Loucy (cell line): ENCODE measurements around the gene HHLA2.

Source experiments
- H2AFZ ChIP-seq: fragments of 200-600 bp; sonication (generic); 2 replicates; pipeline ENCODE4 v1.6.0; 2016; ENCODE audit warnings: antibody characterized with exemption, mild to moderate bottlenecking, low read length, moderate library complexity
- H3F3A ChIP-seq: fragments of 200-600 bp; 2 replicates; pipeline ENCODE4 v1.6.0; 2016; ENCODE audit warnings: antibody characterized with exemption, low read depth, mild to moderate bottlenecking
- H3K27me3 ChIP-seq: fragments of 200-600 bp; sonication (generic); 2 replicates; pipeline ENCODE4 v1.6.1; 2014; ENCODE audit warnings: low read length, mild to moderate bottlenecking; ENCODE audit not compliant: insufficient read depth, poor library complexity, severe bottlenecking
- H3K36me3 ChIP-seq: fragments of 200-600 bp; sonication (generic); 2 replicates; pipeline ENCODE4 v1.6.1; 2016; ENCODE audit warnings: low read length; ENCODE audit not compliant: insufficient read depth
- H3K4me1 ChIP-seq: fragments of 200-600 bp; sonication (generic); 2 replicates; pipeline ENCODE4 v1.5.1; 2014; ENCODE audit warnings: low read length, mild to moderate bottlenecking; ENCODE audit not compliant: insufficient read depth, poor library complexity, severe bottlenecking
- H3K4me2 ChIP-seq: fragments of 200-600 bp; sonication (generic); 2 replicates; pipeline ENCODE4 v1.6.0; 2014; ENCODE audit warnings: antibody characterized with exemption, low read length, low read depth, mild to moderate bottlenecking; ENCODE audit not compliant: poor library complexity, severe bottlenecking
- H3K4me3 ChIP-seq: fragments of 200-600 bp; sonication (generic); 2 replicates; pipeline ENCODE4 v1.5.1; 2014; ENCODE audit warnings: low read length, mild to moderate bottlenecking, mixed read lengths; ENCODE audit not compliant: poor library complexity, severe bottlenecking
- H3K79me2 ChIP-seq: fragments of 200-600 bp; sonication (generic); 2 replicates; pipeline ENCODE4 v1.6.1; 2014; ENCODE audit warnings: low read length; ENCODE audit not compliant: insufficient read depth
- H3K9ac ChIP-seq: fragments of 200-600 bp; sonication (generic); 2 replicates; pipeline ENCODE4 v1.6.0; 2014; ENCODE audit warnings: mild to moderate bottlenecking, low read depth, low read length, moderate library complexity; ENCODE audit not compliant: poor library complexity, severe bottlenecking
- H3K9me2 ChIP-seq: fragments of 200-600 bp; sonication (generic); replicated peaks from 2 replicates; pipeline ENCODE4 v1.6.1; 2016; ENCODE audit warnings: low read depth, low read length, mixed read lengths
- H3K9me3 ChIP-seq: fragments of 200-600 bp; sonication (generic); 2 replicates; pipeline ENCODE4 v1.6.1; 2014; ENCODE audit warnings: mild to moderate bottlenecking, antibody characterized with exemption, low read length, low read depth; ENCODE audit not compliant: insufficient read depth
- H4K20me1 ChIP-seq: fragments of 200-600 bp; sonication (generic); 2 replicates; pipeline ENCODE4 v1.6.0; 2014; ENCODE audit warnings: antibody characterized with exemption, low read length, mild to moderate bottlenecking; ENCODE audit not compliant: insufficient read depth, poor library complexity, severe bottlenecking
- EZH2phosphoT487 ChIP-seq: fragments of 200-600 bp; IDR thresholded peaks from 2 replicates; pipeline ENCODE4 v1.6.1; 2018; ENCODE audit warnings: antibody characterized with exemption, mild to moderate bottlenecking, moderate library complexity, borderline replicate concordance
- TF ChIP-seq, protein P1 (sequence below): fragments of 200-600 bp; sonication (generic); conservative IDR thresholded peaks from 2 replicates; pipeline ENCODE4 v1.5.1; 2014; ENCODE audit warnings: mild to moderate bottlenecking, antibody characterized with exemption, low read length

Gene HHLA2

DNA sequence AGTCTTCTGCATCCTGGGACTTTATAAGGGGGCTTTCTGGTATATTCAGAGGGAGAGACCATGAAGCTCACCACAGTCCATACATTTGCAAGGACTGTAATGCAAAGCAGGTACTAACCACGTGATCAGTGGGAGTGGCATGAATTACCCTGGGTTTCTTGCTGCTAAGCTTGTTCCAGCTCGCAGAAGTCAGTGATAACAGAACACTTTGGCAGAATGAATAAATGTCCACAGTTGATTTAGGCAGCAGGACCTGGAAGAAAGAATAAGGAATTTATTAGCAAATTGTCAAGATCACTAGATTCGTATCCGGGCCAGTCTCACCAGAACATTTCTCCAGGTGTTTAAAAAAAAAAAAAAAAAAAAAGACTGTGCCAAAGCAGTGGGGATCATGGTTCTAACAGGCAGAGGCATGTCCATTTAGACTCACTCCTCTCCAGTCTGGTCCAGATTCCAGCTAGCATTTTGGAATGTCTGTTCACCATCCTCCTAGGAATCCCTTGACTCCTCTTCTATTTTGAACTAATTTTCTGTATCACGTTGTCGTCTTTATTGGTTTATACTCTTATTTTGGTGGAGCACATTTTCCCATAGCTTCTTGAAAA is 24.5 kb downstream of the HHLA2 start:
- Histone ChIP-seq H3K9ac (no peak overlapping the region), H4K20me1 (no peaks in the 10 kb centered on the region), H3K4me3 (no peak overlapping the region), H3K36me3 (no peaks in the 10 kb centered on the region), H3K9me3 (no peaks in the 10 kb centered on the region), H3F3A (peaks cover 8% of the 10 kb centered on the region; the same call in 1 of the 2 replicates), H2AFZ (no peak overlapping the region), H3K27me3 (no peaks in the 10 kb centered on the region), H3K4me2 (peak overlapping the region; percentile 71), H3K79me2 (no peaks in the 10 kb centered on the region), H3K9me2 (no peaks in the 10 kb centered on the region), H3K4me1 (peaks cover 44% of the 10 kb centered on the region)
- TF ChIP-seq, protein P1, sequence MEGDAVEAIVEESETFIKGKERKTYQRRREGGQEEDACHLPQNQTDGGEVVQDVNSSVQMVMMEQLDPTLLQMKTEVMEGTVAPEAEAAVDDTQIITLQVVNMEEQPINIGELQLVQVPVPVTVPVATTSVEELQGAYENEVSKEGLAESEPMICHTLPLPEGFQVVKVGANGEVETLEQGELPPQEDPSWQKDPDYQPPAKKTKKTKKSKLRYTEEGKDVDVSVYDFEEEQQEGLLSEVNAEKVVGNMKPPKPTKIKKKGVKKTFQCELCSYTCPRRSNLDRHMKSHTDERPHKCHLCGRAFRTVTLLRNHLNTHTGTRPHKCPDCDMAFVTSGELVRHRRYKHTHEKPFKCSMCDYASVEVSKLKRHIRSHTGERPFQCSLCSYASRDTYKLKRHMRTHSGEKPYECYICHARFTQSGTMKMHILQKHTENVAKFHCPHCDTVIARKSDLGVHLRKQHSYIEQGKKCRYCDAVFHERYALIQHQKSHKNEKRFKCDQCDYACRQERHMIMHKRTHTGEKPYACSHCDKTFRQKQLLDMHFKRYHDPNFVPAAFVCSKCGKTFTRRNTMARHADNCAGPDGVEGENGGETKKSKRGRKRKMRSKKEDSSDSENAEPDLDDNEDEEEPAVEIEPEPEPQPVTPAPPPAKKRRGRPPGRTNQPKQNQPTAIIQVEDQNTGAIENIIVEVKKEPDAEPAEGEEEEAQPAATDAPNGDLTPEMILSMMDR: no peak
- TF ChIP-seq EZH2phosphoT487: no peak

DNA sequence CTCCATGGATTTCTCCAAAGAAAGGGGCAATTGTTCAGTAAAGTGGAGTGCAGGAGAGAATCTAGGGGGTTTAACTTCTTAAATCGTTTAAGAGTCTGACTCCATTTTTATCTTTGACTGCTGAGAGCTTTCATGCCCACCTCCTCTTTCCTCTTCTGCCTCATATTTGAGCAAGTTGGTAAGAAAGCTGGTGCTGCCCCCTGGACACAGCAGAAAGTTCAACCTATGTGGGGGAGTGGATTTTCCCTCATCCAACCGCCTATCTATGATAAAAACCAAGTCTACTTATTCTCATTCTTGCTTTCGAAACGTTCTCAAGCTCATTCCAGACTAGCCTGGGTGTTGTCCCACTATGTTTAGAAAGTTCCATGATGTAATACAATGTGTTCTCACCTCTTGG is 26.0 kb downstream of the HHLA2 start:
- peak overlapping the region; percentile 94 for H2AFZ ChIP-seq
- peak overlapping the region; percentile 30 for H3K9ac ChIP-seq
- H3K9me3 ChIP-seq: no peaks in the 10 kb centered on the region
- no peaks in the 10 kb centered on the region for H4K20me1 ChIP-seq
- TF ChIP-seq, protein P1: peak; percentile 75
- no peak for TF ChIP-seq EZH2phosphoT487
- H3K79me2 ChIP-seq: no peaks in the 10 kb centered on the region
- no peaks in the 10 kb centered on the region for H3K27me3 ChIP-seq
- H3F3A ChIP-seq: peaks cover 8% of the 10 kb centered on the region; the same call in 1 of the 2 replicates
- peak overlapping the region; percentile 63 for H3K4me2 ChIP-seq
- no peaks in the 10 kb centered on the region for H3K36me3 ChIP-seq
- H3K9me2 ChIP-seq: no peaks in the 10 kb centered on the region
- H3K4me3 ChIP-seq: no peak overlapping the region
- H3K4me1 ChIP-seq: peaks cover 44% of the 10 kb centered on the region

DNA sequence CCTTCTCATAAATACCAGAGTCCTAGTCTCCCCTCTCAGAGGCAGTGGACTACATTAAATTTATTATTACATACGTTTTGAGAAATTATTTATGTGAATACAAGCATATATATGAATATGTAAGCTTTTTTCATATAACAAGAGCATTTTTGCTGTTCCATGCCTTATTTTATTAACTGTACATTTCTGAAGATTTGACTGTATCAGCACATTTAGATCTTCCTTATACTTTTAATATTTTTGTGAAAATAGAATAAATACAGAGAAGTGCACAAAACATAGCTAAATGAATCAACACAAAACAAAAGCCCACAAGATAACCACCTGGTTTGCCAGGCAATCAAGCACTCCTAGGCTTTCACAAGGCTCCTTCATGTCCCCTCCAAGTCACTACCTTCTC is 27.8 kb downstream of the HHLA2 start:
- Histone ChIP-seq H3K4me1 (peaks cover 35% of the 10 kb centered on the region), H3F3A (peaks cover 7% of the 10 kb centered on the region; the same call in 1 of the 2 replicates), H3K4me3 (no peak overlapping the region), H3K9ac (no peak overlapping the region), H4K20me1 (no peaks in the 10 kb centered on the region), H3K9me2 (no peaks in the 10 kb centered on the region), H2AFZ (peak overlapping the region; percentile 40; the same call in 1 of the 2 replicates), H3K4me2 (no peak overlapping the region), H3K27me3 (no peaks in the 10 kb centered on the region), H3K79me2 (no peaks in the 10 kb centered on the region), H3K36me3 (no peaks in the 10 kb centered on the region), H3K9me3 (no peaks in the 10 kb centered on the region)
- no peak for TF ChIP-seq EZH2phosphoT487
- TF ChIP-seq, protein P1: no peak
